DOHH2 (cell line): ENCODE data around the gene DRD2.

Experiments used
- H3F3A ChIP-seq: fragments of 200-600 bp; sonication (generic), shearing (Covaris generic); 2 replicates; pipeline ENCODE4 v1.6.0; 2016; ENCODE audit warnings: antibody characterized with exemption, mild to moderate bottlenecking; ENCODE audit not compliant: control insufficient read depth, insufficient read depth
- H3K27ac ChIP-seq: fragments of 200-600 bp; sonication (generic); 2 replicates; pipeline ENCODE4 v1.5.1; 2014; ENCODE audit warnings: low read depth, mild to moderate bottlenecking, low read length, moderate library complexity
- H3K27me3 ChIP-seq: fragments of 200-600 bp; sonication (generic); 2 replicates; pipeline ENCODE4 v1.6.1; 2014; ENCODE audit warnings: mild to moderate bottlenecking, low read length, mixed read lengths; ENCODE audit not compliant: control insufficient read depth
- H3K36me3 ChIP-seq: fragments of 200-600 bp; sonication (generic); 2 replicates; pipeline ENCODE4 v1.6.1; 2014; ENCODE audit warnings: mild to moderate bottlenecking, low read length, moderate library complexity, mixed read lengths; ENCODE audit not compliant: control insufficient read depth
- H3K4me1 ChIP-seq: fragments of 200-600 bp; sonication (generic); 2 replicates; pipeline ENCODE4 v1.6.1; 2014; ENCODE audit warnings: mild to moderate bottlenecking, low read length, mixed read lengths; ENCODE audit not compliant: control insufficient read depth
- H3K4me2 ChIP-seq: fragments of 200-600 bp; sonication (generic); 2 replicates; pipeline ENCODE4 v1.6.0; 2014; ENCODE audit warnings: mild to moderate bottlenecking, low read length, moderate library complexity
- H3K4me3 ChIP-seq: fragments of 200-600 bp; sonication (generic); 2 replicates; pipeline ENCODE4 v1.5.1; 2014; ENCODE audit warnings: mild to moderate bottlenecking, low read length, mixed read lengths
- H3K79me2 ChIP-seq: fragments of 200-600 bp; sonication (generic); 2 replicates; pipeline ENCODE4 v1.6.1; 2014; ENCODE audit warnings: mild to moderate bottlenecking, low read length, mixed read lengths; ENCODE audit not compliant: control insufficient read depth
- H3K9me2 ChIP-seq: fragments of 200-600 bp; sonication (generic); replicated peaks from 2 replicates; pipeline ENCODE4 v1.6.1; 2014; ENCODE audit warnings: mild to moderate bottlenecking, low read length, mixed read lengths; ENCODE audit not compliant: control insufficient read depth
- H3K9me3 ChIP-seq: fragments of 200-600 bp; sonication (generic); 2 replicates; pipeline ENCODE4 v1.6.1; 2014; ENCODE audit warnings: antibody characterized with exemption, low read length, mixed read lengths; ENCODE audit not compliant: control insufficient read depth, insufficient read depth
- H4K20me1 ChIP-seq: fragments of 200-600 bp; sonication (generic); 2 replicates; pipeline ENCODE4 v1.6.0; 2014; ENCODE audit warnings: low read depth, mild to moderate bottlenecking, antibody characterized with exemption, low read length, moderate library complexity; ENCODE audit not compliant: control insufficient read depth, insufficient read depth
- CTCF ChIP-seq: fragments of 200-600 bp; sonication (generic); IDR thresholded peaks from one replicate; pipeline ENCODE4 v1.5.1; 2014; ENCODE audit warnings: antibody characterized with exemption, mild to moderate bottlenecking, low read depth, low read length; ENCODE audit not compliant: poor library complexity, severe bottlenecking
- EZH2phosphoT487 ChIP-seq: fragments of 200-600 bp; sonication (generic); IDR thresholded peaks from 2 replicates; pipeline ENCODE4 v1.6.1; 2017; ENCODE audit warnings: borderline replicate concordance, mild to moderate bottlenecking, antibody characterized with exemption, low read length, moderate library complexity, mixed read lengths

Gene DRD2

GRCh38 chr11:113454455-113454854 is 20.7 kb downstream of the DRD2 start:
- no peaks in the 10 kb centered on the region for H3F3A ChIP-seq
- H3K36me3 ChIP-seq, result no peaks in the 10 kb centered on the region
- H3K27ac ChIP-seq, result no peak overlapping the region
- H4K20me1 ChIP-seq, result no peaks in the 10 kb centered on the region
- no peak overlapping the region for H3K4me3 ChIP-seq
- H3K79me2 ChIP-seq, result no peaks in the 10 kb centered on the region
- no peaks in the 10 kb centered on the region for H3K4me1 ChIP-seq
- no peak for TF ChIP-seq CTCF
- TF ChIP-seq EZH2phosphoT487, result no peak
- H3K27me3 ChIP-seq, result peaks cover 5% of the 10 kb centered on the region; the same call in 1 of the 2 replicates
- no peaks in the 10 kb centered on the region for H3K9me2 ChIP-seq
- no peak overlapping the region for H3K4me2 ChIP-seq
- no peaks in the 10 kb centered on the region for H3K9me3 ChIP-seq

- H3K9me3 ChIP-seq, result no peaks in the 10 kb centered on the region
- H3K4me1 ChIP-seq, result no peaks in the 10 kb centered on the region
- H3K27me3 ChIP-seq, result no peaks in the 10 kb centered on the region; the same call in 1 of the 2 replicates
- no peaks in the 10 kb centered on the region for H3K79me2 ChIP-seq
- H3K9me2 ChIP-seq, result no peaks in the 10 kb centered on the region
- H3K4me3 ChIP-seq, result no peak overlapping the region
- H3K36me3 ChIP-seq, result no peaks in the 10 kb centered on the region
- H3K4me2 ChIP-seq, result no peak overlapping the region
- H3K27ac ChIP-seq, result no peak overlapping the region
- no peaks in the 10 kb centered on the region for H3F3A ChIP-seq
- TF ChIP-seq EZH2phosphoT487, result no peak
- no peak for TF ChIP-seq CTCF
- H4K20me1 ChIP-seq, result no peaks in the 10 kb centered on the region
Measured at GRCh38 chr11:113449743-113450142, 25.5 kb downstream of the DRD2 start.

GRCh38 chr11:113448316-113448677 is 26.9 kb downstream of the DRD2 start:
- Histone ChIP-seq H3K27me3 (no peaks in the 10 kb centered on the region; the same call in 1 of the 2 replicates), H3K9me3 (no peaks in the 10 kb centered on the region), H3F3A (no peaks in the 10 kb centered on the region), H3K79me2 (no peaks in the 10 kb centered on the region), H3K4me2 (no peak overlapping the region), H3K4me3 (no peak overlapping the region), H3K4me1 (no peaks in the 10 kb centered on the region), H4K20me1 (no peaks in the 10 kb centered on the region), H3K27ac (no peak overlapping the region), H3K36me3 (no peaks in the 10 kb centered on the region), H3K9me2 (no peaks in the 10 kb centered on the region)
- no peak for TF ChIP-seq CTCF
- TF ChIP-seq EZH2phosphoT487, result no peak
